H1 (cell line): ENCODE measurements around the gene MEF2A. TPM values are rescaled to one million over a fixed set of nuclear protein-coding genes. Genes with fewer than 3 reads are reported as not detected.

Experiments
- ASH2L ChIP-seq: fragments of 200-600, 300-600 bp; sonication (generic); IDR thresholded peaks from one replicate; pipeline ENCODE4 v1.7.1; 2017; ENCODE audit warnings: low read length
- ATF2 ChIP-seq: IDR thresholded peaks from 2 replicates; pipeline ENCODE4 v1.6.1; 2012; ENCODE audit warnings: low read length, inconsistent platforms
- CEBPB ChIP-seq: IDR thresholded peaks from 2 replicates; pipeline ENCODE4 v1.6.1; 2012; ENCODE audit warnings: low read depth, low read length
- CHD7 ChIP-seq: fragments of 300-600 bp; sonication (generic); IDR thresholded peaks from 2 replicates; pipeline ENCODE4 v1.7.1; 2012; ENCODE audit warnings: low read length, moderate library complexity, mild to moderate bottlenecking, inconsistent platforms; ENCODE audit not compliant: insufficient replicate concordance
- EP300 ChIP-seq, 2 experiments: IDR thresholded peaks; 1 replicate in 1 of 2; 2 replicates in 1 of 2; pipeline ENCODE4 v1.6.1; 2011 to 2012; ENCODE audit warnings: low read depth in 2 of 2, low read length in 2 of 2, mild to moderate bottlenecking in 2 of 2, borderline replicate concordance in 1 of 2, inconsistent platforms in 1 of 2, moderate library complexity in 1 of 2
- JUN ChIP-seq: IDR thresholded peaks from 2 replicates; pipeline ENCODE4 v1.6.1; 2011; ENCODE audit warnings: low read depth, mild to moderate bottlenecking, improper control_type of control experiment, low read length
- PHF8 ChIP-seq: fragments of 200-600 bp; sonication (generic); conservative IDR thresholded peaks from 2 replicates; pipeline ENCODE4 v1.7.1; 2012; ENCODE audit warnings: low read depth, mild to moderate bottlenecking, inconsistent platforms, low read length, moderate library complexity
- SUZ12 ChIP-seq: fragments of 200-600 bp; sonication (generic); IDR thresholded peaks from 2 replicates; pipeline ENCODE4 v1.6.1; 2012; ENCODE audit warnings: mild to moderate bottlenecking, inconsistent platforms, low read length, moderate library complexity, mixed read lengths
- polyA plus RNA-seq, 7 experiments: library from polyadenylated mRNA; depleted of rRNA in 3 of 7; stranded (reverse) in 5 of 7; unstranded in 2 of 7; fragments of >200 nt in 5 of 7; fragments of 200-250 nt in 2 of 7; gene quantifications; 1 replicate in 5 of 7; 2 replicates in 1 of 7; 4 replicates in 1 of 7; pipeline versions ENCODE4 v1.2.1 to v1.2.3, GENCODE V29; 2011 to 2013; ENCODE audit warnings: missing spikeins in 2 of 7, mixed read lengths in 2 of 7
- total RNA-seq: library from RNA; stranded (reverse); fragmentation: NEBNext Ultra II Directional; extraction: Animal tissue kit (Norgen Biotek cat#: 25700); gene quantifications from 2 replicates; pipeline ENCODE4 v1.2.1, GENCODE V29; 2021

Gene MEF2A
- total and polyA plus RNA-seq, 2 of the 8 experiments (the other 6 are each of a cell fraction or from before 2014, with no cell fraction given), result 15.6 to 22.5 TPM

- peak; percentile 82 for TF ChIP-seq CHD7
- peak; percentile 54; the same call in 1 of the 2 replicates for TF ChIP-seq CEBPB
- TF ChIP-seq ASH2L, result no peak
- peak; percentile 98 for TF ChIP-seq ATF2
- no peak for TF ChIP-seq EP300 (IDR thresholded peaks at IDR 0.05; ENCODE audit: borderline replicate concordance in 1 of 2, low read depth in 2 of 2, low read length in 2 of 2)
- no peak for TF ChIP-seq SUZ12
- no peak for TF ChIP-seq PHF8
- TF ChIP-seq JUN, result peak; percentile 90
Measured at GRCh38 chr15:99703603-99704443, 138.0 kb downstream of the MEF2A start (continued).
